AG10803 (cell line): Measurements from ENCODE around the gene CYB561D2.
A peak's percentile ranks its signal among the peaks of the same experiment; 100 is the strongest.

Source experiments
- DNase-seq: peaks from one replicate; pipeline ENCODE4 v3.0.0; 2010; ENCODE audit warnings: low read depth
- H3K4me3 ChIP-seq: 2 replicates; pipeline ENCODE4 v1.5.1; 2011; ENCODE audit warnings: mild to moderate bottlenecking, low read length, control low read depth
- TF ChIP-seq, protein P1 (sequence below): conservative IDR thresholded peaks from 2 replicates; pipeline ENCODE4 v1.5.1; 2011; ENCODE audit warnings: mild to moderate bottlenecking, low read length, control low read depth, inconsistent platforms

Gene CYB561D2

DNA sequence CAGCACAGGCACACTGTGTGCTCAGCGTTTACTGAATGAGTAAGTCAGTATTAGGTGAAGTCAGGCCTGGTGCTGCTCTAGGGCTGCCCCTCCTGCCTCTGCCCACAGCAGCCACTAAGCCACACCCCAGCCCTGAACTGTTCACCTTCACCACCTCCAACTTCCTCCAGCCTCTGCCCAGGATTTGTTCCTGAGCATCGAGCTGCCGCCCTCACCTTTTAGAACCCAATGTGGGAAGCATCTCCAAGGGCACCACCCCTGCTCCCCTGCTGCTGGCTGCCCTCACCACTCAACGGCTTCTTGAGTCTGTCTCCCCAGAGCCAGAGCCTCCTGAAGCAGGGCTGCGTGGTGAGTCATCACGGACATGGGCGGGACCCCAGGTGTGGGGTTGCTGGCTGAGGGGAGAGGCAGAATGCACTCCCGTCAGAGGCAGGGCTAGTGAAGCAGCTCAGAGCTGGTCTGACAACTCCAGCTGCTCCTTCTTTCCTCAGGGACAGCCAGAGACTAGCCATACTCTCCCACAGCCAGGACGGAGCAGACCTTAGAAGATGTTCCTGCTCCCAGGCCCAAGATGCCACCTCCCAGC, 33.9 kb upstream of the CYB561D2 start:
- DNase-seq: no peak
- TF ChIP-seq, protein P1, sequence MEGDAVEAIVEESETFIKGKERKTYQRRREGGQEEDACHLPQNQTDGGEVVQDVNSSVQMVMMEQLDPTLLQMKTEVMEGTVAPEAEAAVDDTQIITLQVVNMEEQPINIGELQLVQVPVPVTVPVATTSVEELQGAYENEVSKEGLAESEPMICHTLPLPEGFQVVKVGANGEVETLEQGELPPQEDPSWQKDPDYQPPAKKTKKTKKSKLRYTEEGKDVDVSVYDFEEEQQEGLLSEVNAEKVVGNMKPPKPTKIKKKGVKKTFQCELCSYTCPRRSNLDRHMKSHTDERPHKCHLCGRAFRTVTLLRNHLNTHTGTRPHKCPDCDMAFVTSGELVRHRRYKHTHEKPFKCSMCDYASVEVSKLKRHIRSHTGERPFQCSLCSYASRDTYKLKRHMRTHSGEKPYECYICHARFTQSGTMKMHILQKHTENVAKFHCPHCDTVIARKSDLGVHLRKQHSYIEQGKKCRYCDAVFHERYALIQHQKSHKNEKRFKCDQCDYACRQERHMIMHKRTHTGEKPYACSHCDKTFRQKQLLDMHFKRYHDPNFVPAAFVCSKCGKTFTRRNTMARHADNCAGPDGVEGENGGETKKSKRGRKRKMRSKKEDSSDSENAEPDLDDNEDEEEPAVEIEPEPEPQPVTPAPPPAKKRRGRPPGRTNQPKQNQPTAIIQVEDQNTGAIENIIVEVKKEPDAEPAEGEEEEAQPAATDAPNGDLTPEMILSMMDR: no peak
- H3K4me3 ChIP-seq: no peak overlapping the region

GRCh38 chr3:50317300-50317699, 33.4 kb upstream of the CYB561D2 start:
- no peak for DNase-seq
- no peak overlapping the region for H3K4me3 ChIP-seq
- TF ChIP-seq, protein P1: no peak

- DNase-seq: no peak
- TF ChIP-seq, protein P1: no peak
- H3K4me3 ChIP-seq: no peak overlapping the region
Observed at GRCh38 chr3:50318163-50318562, 32.5 kb upstream of the CYB561D2 start.

- no peak for DNase-seq
- H3K4me3 ChIP-seq: no peak overlapping the region
- TF ChIP-seq, protein P1: no peak
Observed at GRCh38 chr3:50318615-50319014, 32.0 kb upstream of the CYB561D2 start.

- DNase-seq: no peak
- TF ChIP-seq, protein P1: no peak
- H3K4me3 ChIP-seq: no peak overlapping the region
Observed at GRCh38 chr3:50319181-50319893, 31.3 kb upstream of the CYB561D2 start.

DNA sequence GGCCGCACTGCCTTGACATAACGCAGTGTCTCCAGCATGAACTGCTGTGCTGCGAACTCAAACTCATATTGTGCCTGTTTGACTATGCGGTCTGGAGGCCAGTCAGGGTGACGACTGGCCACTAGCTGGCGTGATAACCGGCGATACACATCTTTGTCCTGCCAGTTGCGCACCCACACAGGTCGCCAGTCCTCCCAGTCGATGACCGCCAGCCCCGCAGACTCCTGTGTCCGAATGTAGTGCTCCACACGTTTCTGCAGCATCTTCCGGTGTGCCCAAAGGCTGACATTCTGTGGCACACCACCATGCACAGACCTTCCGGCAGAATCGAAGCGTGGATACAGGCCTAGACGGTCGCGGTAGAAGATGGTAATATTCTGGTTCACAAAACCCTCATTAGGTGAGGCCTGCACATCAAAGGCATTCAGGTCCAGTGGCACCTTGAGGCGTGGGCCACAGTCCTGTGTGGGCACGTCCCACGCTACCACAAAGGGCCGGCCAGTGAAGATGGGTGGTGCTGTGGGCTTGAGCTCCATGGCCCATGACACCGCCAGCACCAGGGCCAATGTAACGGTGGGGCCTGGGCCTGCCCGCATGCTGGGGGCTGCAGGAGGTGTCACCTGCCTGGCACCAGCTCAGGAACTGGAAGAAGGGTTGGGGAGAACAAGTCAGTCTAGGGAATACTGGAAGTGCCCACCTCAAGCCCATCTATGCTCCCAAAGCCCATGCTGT, 30.6 kb upstream of the CYB561D2 start:
- TF ChIP-seq, protein P1: no peak
- peak overlapping the region; percentile 71 for H3K4me3 ChIP-seq
- DNase-seq: no peak
